AG09319 (cell line): Measurements from ENCODE around the gene FOXK1.

Source experiments
- DNase-seq: peaks from one replicate; pipeline ENCODE4 v3.0.0-alpha.2; 2010; ENCODE audit warnings: low read depth; ENCODE audit errors: extremely low read depth
- CTCF ChIP-seq: IDR thresholded peaks from 2 replicates; pipeline ENCODE4 v1.5.1; 2011; ENCODE audit warnings: low read depth, mild to moderate bottlenecking, inconsistent platforms, low read length, moderate library complexity

Gene FOXK1

DNA sequence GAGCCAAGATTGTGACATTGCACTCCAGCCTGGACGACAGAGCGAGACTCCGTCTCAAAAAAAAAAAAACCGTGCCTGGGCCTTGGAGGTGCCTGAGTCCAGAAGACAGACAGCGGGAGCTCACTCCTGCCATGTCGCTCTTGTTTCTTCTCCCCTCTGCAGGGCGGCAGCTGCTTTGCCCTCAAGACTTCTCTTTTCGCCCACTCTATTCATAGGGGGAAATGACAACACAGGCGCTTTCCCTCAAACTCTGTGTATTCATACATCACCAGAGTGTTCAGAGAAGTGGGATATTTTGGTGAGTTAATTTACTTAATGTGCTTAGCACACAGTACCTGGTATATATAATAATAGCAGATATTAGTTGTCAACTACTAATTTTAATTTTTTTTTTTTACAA lies 44.5 kb downstream of the FOXK1 start:
- TF ChIP-seq CTCF = no peak
- DNase-seq = no peak

- TF ChIP-seq CTCF = no peak
- no peak for DNase-seq
Measured at GRCh38 chr7:4727914-4728705, 46.0 kb downstream of the FOXK1 start.

DNA sequence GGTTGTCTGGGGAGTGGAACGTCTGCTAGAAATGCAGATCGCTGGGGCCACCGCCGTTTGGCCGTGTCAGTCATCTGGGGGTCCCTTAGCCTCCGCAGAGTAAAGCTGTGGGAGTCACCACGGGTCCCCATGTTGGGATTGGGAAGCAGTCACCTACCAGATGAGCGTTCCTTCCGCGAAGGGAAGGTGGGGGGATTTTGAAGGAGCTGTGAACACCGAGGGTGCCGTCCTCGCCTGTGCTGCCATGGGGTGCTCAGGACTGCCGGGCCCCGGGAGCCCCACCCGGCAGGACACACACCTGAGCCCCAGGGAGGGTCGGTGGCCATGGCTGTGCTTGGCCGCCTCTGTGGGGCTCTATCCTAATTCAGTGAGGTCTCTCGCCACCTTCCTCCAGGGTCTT lies 47.2 kb downstream of the FOXK1 start:
- TF ChIP-seq CTCF = no peak
- DNase-seq = no peak

- DNase-seq = no peak
- TF ChIP-seq CTCF = no peak
Measured at GRCh38 chr7:4730276-4730675, 48.2 kb downstream of the FOXK1 start.

GRCh38 chr7:4730971-4731370 lies 48.9 kb downstream of the FOXK1 start:
- DNase-seq = no peak

DNA sequence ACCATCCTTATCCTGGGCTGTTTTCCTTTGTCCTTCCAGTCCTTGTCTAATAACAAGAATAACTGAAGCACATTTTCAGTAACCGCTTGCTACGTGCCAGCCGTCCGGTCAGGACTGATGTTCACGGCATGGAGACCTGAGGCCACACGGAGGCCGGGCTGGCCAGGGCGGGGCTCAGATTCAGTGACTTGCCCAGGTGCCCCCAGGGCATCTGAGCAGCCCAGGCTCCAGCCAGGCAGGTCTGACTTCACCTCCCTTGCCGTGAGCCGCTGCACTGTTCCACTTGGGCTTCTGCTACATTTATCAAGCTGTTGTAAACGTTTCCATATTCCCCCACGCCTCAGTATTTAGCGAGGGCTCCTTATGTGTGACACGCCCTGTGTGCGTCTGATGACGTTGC lies 49.7 kb downstream of the FOXK1 start:
- DNase-seq = no peak
- no peak for TF ChIP-seq CTCF

More at GRCh38 chr7:4730971-4731370, 48.9 kb downstream of the FOXK1 start:
- no peak for TF ChIP-seq CTCF

DNA sequence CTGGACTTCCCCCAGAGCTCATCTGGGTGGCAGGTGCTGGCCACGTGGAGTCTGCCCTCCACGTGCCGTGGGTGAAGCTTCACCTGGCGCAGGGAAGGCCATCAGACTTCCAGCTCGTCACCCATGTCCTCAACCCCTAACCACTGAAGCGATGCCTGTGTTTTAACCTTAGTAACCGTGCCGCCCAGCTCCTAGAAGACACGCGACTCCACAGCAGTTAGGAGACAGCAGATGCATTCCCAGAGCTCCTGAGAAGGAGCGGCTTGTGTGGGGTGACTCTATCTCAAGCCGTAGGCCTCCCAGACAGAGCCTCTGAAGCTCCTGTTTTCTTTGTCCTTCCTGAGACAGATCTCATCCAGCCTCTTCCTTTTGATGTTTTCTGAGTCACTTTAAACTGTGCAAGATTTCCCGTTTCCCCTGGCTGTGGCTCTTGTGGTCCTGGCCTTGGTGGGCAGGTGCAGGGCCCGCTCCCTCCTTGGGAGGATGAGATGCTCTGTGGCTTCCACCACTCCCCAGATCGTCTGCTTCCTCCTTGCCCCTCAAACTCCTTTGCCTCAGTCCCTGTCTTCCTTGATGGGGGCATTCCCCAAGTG lies 51.9 kb downstream of the FOXK1 start:
- TF ChIP-seq CTCF = no peak
- DNase-seq = no peak
